ENCODE measurements around the gene APBB1.

DNA sequence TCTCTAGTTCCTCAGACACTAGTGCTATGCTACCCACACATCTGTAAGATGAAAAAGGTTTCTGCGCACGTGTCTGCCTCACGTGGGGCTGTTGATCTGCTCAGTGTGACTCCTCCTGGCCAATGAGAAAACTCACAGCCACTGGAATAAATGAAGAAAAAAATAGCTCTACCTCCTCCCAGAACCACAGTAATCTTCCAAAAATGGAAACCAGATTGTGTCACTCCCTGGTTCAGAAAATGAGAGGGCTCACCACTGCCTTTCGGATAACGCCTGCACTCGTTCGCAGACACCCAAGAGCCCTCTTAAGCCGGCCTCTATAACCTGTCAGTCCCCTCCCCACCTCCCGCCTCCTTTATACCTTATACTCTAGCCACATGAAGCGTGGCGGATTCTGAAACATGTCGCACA is 5.1 kb downstream of the APBB1 start:
- no peak for TF ChIP-seq POLR2A (IDR thresholded peaks at IDR 0.05; ENCODE audit: low read length)
- no peak for TF ChIP-seq GATA1 (IDR thresholded peaks at IDR 0.05; ENCODE audit: low read depth, low read length)
